ENCODE data around the gene GIPC1. TPM values are rescaled to one million over a fixed set of nuclear protein-coding genes. Genes with fewer than 3 reads are reported as not detected.
"Not testable (repeated sequence)": the region's sequence is repeated elsewhere in the genome, so short reads cannot be mapped to it uniquely, and the experiment has no call there.

Gene GIPC1
- total and polyA plus RNA-seq, 8 donors: 73.3 to 662 (median 122) TPM

DNA sequence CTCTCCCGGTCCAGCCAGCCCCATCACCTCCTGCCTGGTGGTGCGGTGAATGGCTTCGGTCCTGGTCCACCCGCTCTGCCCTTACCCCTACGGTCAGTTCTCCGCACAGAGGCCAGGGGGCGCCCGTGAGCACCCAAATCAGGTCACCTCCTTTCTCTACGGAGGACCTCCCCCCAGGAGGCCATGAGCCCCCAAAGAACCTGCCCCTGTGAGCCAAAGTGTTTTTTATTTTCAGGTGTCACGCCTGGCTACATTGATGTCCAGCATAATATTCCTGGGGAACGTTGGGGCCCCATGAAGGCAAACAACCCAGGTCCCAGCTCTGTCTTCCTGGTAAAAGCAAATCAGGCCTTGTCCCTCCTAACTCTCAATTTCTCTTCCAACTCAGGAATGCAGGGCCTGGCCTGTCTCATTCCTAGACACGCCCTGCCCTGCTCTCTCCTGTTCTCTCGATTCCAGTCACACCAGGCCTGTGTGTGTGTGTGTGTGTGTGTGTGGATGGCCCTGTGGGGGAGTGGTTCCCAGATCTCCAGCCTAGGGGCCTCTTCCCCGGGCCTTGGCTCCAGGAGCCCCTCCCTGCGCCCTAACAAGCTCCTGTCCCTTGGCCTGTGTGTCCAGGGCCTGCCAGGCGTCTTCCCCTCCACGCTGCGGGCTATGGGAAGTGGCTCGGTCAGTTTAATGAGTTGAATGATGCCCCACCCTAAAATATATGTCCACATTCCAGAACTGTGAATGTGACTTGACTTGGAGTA lies 9.7 kb upstream of the GIPC1 start:
- H3K4me3 ChIP-seq: no peak overlapping the region
- H3K36me3 ChIP-seq: no peaks in the 10 kb centered on the region
- H3K27ac ChIP-seq: peak overlapping the region; percentile 49 to 77 (median 68)
- H3K27me3 ChIP-seq: no peaks in the 10 kb centered on the region
- WGBS, 5 donors: 26 to 41% (median 31%) methylated on average over 19 of the region's 19 CpGs
- peak; percentile 69 to 87 for DNase-seq
- peaks cover 0 to 43% (median 9%) of the 10 kb centered on the region in 4 donors for H3K4me1 ChIP-seq
- TF ChIP-seq, protein P1, sequence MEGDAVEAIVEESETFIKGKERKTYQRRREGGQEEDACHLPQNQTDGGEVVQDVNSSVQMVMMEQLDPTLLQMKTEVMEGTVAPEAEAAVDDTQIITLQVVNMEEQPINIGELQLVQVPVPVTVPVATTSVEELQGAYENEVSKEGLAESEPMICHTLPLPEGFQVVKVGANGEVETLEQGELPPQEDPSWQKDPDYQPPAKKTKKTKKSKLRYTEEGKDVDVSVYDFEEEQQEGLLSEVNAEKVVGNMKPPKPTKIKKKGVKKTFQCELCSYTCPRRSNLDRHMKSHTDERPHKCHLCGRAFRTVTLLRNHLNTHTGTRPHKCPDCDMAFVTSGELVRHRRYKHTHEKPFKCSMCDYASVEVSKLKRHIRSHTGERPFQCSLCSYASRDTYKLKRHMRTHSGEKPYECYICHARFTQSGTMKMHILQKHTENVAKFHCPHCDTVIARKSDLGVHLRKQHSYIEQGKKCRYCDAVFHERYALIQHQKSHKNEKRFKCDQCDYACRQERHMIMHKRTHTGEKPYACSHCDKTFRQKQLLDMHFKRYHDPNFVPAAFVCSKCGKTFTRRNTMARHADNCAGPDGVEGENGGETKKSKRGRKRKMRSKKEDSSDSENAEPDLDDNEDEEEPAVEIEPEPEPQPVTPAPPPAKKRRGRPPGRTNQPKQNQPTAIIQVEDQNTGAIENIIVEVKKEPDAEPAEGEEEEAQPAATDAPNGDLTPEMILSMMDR (IDR thresholded peaks at IDR 0.05): peak in 5 of 7 experiments; percentile 50 to 63 (median 54)
- no peak for TF ChIP-seq EP300 (IDR thresholded peaks at IDR 0.05)
- intact Hi-C loops (cut with DNase I; ENCODE audit: low total_unique reads): no loop called here
- no peaks in the 10 kb centered on the region for H3K9me3 ChIP-seq

DNA sequence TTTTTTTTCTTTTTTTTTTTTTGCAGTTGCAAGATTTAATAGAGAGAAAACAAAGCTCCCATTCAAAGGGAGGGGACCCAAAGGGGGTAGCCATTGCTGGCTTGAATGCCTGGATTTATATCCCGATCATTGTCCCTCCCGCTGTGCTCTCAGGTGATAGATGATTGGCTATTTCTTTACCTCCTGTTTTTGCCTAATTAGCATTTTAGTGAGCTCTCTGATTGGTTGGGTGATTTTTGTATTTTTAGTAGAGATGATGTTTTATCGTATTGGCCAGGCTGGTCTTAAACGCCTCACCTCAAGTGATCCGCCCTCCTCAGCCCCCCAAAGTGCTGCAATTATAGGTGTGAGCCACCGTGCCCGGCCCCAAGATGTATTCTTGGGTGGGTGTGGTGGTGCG lies 8.6 kb upstream of the GIPC1 start:
- H3K27me3 ChIP-seq; DNase-seq; H3K9me3 ChIP-seq; H3K36me3 ChIP-seq; H3K27ac ChIP-seq; intact Hi-C loops (cut with DNase I; ENCODE audit: low total_unique reads); H3K4me3 ChIP-seq: not testable (repeated sequence)
- 79 to 92% (median 91%) methylated on average over 8 of the region's 8 CpGs for WGBS, 5 donors
- H3K4me1 ChIP-seq: peaks cover 0 to 33% (median 7%) of the 10 kb centered on the region in 4 donors

GRCh38 chr19:14503285-14503684 lies 7.4 kb upstream of the GIPC1 start:
- Histone ChIP-seq H3K4me1 (peaks cover 0 to 32% (median 7%) of the 10 kb centered on the region in 4 donors), H3K9me3 (no peaks in the 10 kb centered on the region), H3K27me3 (no peaks in the 10 kb centered on the region), H3K36me3 (no peaks in the 10 kb centered on the region), H3K4me3 (no peak overlapping the region), H3K27ac (no peak overlapping the region)
- no peak for DNase-seq
- no peak for TF ChIP-seq POLR2AphosphoS5 (IDR thresholded peaks at IDR 0.05)
- no peak for TF ChIP-seq POLR2A (IDR thresholded peaks at IDR 0.05)
- TF ChIP-seq, protein P1 (IDR thresholded peaks at IDR 0.05): no peak
- no peak for TF ChIP-seq EP300 (IDR thresholded peaks at IDR 0.05)
- 65 to 83% (median 75%) methylated on average over 1 of the region's 1 CpG for WGBS, 5 donors
- intact Hi-C loops (cut with DNase I; ENCODE audit: low total_unique reads): no loop called here

- no peak for DNase-seq
- WGBS, 5 donors: 82 to 88% (median 87%) methylated on average over 11 of the region's 11 CpGs
- intact Hi-C loops (cut with DNase I; ENCODE audit: low total_unique reads): no loop called here
- no peak overlapping the region for H3K4me3 ChIP-seq
- TF ChIP-seq, protein P1 (IDR thresholded peaks at IDR 0.05): no peak
- TF ChIP-seq POLR2A (IDR thresholded peaks at IDR 0.05) (no peak), EP300 (IDR thresholded peaks at IDR 0.05) (no peak), POLR2AphosphoS5 (IDR thresholded peaks at IDR 0.05) (no peak)
- H3K27ac ChIP-seq: no peak overlapping the region
- H3K9me3 ChIP-seq: no peaks in the 10 kb centered on the region
- H3K4me1 ChIP-seq: peaks cover 2 to 32% (median 15%) of the 10 kb centered on the region in 4 donors
- no peaks in the 10 kb centered on the region for H3K27me3 ChIP-seq
- H3K36me3 ChIP-seq: no peaks in the 10 kb centered on the region
Observed at GRCh38 chr19:14502334-14503092, 6.6 kb upstream of the GIPC1 start.

Measured in stomach (tissue), 9 donors.